GM18907 (cell line): Measurements from ENCODE around the gene CAMTA1.
"Not testable (repeated sequence)": the region's sequence is repeated elsewhere in the genome, so short reads cannot be mapped to it uniquely, and the experiment has no call there.

Experiments used
- ATAC-seq: cut with Tn5 transposase; IDR thresholded peaks from one replicate; pipeline ENCODE4 v1.9.1; 2021; ENCODE audit warnings: mild to moderate bottlenecking, moderate library complexity; ENCODE audit not compliant: unreplicated experiment

CAMTA1 gene

GRCh38 chr1:6809461-6809860, 24.2 kb downstream of the CAMTA1 start:
- ATAC-seq: no peak

DNA sequence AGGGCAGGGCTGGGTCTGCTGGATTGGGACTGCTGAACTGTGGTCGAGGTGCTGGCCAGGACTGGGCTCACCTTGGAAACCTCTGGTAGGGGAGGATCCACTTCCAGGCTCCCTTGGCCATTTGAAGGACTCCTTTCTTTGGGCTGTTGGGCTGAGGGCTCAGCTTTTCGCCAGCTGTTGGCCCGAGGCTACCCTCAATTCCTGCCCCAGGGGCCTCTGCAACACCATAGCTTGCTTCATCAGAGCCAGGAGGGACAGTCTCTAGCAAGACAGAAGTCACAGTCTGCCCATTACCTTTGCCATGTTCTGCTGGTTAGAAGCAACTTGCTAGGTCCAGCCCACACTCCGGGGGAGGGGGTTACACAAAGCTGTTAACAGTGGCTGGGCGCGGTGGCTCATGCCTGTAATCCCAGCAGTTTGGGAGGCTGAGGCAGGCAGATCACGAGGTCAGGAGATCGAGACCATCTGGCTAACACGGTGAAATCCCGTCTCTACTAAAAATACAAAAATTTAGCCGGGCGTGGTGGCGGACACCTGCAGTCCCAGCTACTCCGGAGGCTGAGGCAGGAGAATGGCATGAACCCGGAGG, 25.0 kb downstream of the CAMTA1 start:
- ATAC-seq: not testable (repeated sequence)

DNA sequence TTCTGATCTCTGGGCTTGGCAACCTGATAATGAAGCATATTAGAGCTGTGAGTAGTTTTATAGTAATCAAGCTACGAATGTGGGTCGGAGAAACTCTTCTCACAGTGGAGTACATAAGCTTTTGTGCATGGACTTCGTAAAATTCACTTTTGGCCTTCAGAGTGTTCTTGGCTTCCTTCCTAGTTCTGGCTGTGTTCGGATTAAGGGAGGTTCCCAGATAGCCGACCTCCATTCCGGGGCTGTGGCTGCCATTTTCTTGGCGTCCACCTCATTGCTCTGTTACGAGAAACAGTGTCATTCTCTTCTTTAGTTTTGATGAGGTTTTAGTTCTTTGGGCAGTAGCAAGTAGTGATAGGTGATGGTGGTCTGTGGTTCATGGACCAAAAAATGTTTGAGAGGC, 26.3 kb downstream of the CAMTA1 start:
- ATAC-seq: no peak

DNA sequence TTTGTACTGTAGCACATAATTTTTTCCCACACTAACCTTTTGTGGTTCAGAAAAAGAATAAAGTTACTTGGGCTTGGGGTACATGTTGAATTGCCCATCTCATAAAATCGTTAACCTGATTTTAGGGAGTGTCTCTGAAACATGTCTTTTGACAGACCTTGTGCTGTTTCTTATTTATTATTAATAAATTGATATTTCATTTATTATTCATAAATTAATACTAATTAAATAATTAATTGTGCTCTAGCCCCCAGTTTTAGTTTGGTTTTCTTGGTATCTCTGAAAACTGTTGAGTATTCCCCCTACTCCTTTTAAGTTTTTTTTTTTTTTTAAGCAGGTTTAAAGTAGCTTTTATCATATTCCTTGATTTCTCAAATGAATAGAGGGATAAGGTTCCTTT, 27.9 kb downstream of the CAMTA1 start:
- ATAC-seq: no peak

GRCh38 chr1:6815726-6816125, 30.5 kb downstream of the CAMTA1 start:
- ATAC-seq: no peak

DNA sequence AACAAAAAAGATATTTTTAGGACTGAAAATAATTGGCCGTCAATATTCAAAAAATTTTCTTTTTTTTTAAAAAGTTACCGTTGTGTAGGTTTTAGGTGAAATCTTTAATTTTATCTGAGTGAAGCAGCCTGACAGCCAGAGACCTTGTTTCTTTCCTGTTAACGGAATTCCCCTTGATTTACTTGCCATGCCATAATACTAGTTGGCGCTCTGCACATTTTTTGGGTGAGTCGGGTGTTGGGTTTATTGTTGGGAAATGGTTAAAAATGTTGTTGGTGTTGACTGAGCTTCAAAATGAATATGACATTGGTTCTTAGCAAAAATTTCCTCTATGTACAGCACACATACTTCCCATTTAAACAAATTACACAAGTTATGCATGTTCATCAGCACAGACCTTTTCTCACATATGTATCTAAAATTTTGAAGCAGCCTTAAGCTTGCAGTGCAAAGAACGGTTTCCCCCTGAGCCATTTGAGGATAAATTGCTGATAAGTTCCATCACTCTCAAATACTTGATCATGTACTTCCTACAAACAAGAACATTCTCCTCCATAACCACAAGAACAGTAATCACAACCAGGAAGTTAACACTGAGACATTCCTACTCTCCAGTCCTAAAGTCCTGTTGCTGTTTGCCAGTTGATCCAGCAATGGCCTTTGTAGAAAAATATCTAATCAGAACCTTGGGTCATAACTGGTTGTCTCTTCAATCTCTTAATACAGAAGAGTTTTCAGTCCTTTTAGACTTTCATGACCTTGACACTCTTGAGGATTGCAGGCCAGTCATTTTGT, 34.2 kb downstream of the CAMTA1 start:
- no peak for ATAC-seq

GRCh38 chr1:6820899-6821298, 35.6 kb downstream of the CAMTA1 start:
- no peak for ATAC-seq

- ATAC-seq: peak; percentile 67
These were observed 37.5 kb downstream of the CAMTA1 start for GRCh38 chr1:6822530-6823359.

- ATAC-seq: no peak
These were observed 38.5 kb downstream of the CAMTA1 start for GRCh38 chr1:6823793-6824192.

DNA sequence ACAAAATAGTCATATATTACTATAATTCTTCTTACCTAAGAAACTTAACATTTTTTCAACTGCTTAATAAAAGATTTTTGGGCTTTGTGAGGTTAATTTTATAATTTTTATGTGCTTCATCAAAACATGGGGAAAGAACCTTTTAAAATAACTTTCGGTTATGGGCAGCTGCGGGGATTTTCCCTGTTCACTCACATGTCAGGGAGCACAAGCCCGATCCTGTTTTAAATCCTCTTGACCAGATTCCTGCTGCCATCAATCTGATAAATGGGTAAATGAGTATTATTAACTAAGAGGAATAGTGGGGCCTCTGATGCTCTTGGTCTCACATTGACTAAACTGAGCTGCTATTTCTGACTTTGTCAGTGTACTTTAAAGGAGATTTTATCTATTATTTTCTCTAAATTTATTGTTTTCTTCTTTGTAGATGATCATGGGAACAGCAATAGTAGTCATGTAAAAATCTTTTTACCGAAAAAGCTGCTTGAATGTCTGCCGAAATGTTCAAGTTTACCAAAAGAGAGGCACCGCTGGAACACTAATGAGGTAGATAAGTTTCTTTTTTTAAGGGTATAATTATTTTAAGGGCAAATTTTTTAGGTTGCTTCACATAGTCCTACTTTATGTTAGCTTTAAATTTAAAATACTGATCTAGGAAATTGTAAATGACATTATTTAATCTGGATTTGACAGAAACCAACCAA, 39.6 kb downstream of the CAMTA1 start:
- ATAC-seq: no peak

GRCh38 chr1:6825828-6826227, 40.6 kb downstream of the CAMTA1 start:
- ATAC-seq: no peak

DNA sequence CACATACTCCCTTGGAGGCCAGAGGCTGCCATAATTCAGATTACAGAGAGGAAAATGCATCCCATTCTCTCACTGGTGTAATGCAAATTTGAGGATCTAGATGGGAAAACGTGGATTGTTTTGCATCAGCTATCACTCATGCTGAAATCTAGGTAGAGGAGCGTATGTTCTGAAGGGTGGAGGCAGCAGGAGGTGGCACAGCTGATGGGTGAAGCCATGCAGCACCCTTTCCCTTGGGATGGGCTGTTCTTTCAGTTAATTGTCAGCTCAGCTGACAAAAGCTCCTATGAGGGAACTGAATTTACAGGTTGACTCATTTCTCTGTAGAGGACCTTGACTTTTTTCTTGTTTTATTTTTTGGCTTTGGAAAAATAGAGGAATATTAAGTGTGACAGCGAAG, 41.8 kb downstream of the CAMTA1 start:
- ATAC-seq: no peak

DNA sequence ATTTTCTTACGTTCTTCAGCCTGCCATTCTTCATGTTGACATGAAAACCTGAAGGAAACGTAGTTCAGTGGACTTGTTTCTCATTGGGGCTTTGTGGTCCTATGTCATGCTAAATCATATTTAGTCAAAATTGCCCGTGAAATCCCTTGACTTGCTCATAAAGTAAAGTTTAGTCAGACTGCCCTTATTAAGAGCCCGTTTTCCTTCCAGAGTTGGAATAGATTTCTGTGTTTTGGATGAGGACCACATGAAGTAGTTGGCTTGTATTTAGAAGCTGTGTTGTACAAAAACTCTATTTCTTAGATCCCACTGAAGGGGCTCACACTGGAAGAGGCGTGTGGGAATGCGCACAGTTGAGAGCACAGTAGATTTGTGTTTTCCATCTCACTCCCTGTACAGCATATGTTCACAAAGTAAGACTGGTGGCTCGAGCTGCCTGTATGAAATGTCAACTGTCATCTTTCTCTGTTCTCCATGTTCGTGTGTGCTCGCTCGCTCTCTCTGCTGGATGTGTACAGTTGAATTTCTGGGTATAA, 42.4 kb downstream of the CAMTA1 start:
- no peak for ATAC-seq

- ATAC-seq: no peak
These were observed 46.1 kb downstream of the CAMTA1 start for GRCh38 chr1:6831366-6831765.

GRCh38 chr1:6832006-6832405, 46.8 kb downstream of the CAMTA1 start:
- ATAC-seq: not testable (repeated sequence)

DNA sequence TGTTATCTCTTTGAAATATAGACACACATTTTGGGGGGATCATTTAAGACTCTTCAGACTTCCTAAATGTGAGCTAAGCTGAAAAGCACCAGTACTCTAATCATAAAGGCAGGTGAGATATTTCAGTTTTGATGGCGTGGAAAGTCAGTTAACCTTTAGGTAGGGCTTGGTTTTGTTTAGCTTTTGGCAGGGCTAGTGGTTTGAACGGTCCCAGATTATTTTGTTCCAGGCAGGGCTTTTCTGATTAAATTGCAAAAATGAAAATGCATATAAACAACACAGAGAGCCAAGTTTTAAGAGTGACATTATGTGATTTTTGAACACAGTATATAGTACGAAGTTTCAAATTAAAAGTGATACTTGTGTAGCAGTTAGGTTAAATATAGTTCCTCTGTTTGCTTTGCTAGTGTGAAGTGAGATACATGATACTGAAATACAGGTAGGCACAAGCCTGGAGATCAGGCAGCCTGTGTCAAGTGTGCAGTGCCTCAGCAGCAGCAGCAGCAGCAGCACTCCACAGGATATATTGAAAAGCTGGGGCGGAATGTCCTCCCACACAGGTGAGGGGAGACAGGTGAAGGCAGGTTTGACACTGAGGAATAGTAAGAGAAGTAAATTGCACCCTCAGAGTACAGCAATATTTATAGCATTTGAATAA, 47.4 kb downstream of the CAMTA1 start:
- ATAC-seq: no peak

DNA sequence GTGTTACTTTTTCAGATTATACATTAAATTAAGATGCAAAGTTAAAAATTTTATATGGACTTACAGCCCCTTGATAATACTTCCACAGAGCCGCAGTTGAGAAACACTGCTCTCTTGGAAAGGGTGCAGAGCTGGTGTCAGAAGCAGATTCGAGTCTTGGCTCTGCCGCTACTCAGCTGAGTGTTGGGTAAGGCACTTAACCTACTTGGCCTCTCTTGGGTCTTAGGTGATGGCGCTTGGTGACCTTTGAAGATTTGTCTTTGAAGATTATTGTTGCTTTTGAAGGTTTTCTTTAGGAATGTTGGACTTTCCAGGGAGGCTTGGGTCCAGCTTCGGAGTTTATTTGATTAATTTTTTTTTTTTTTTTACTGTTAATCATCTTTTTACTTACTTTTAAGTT, 48.5 kb downstream of the CAMTA1 start:
- no peak for ATAC-seq

DNA sequence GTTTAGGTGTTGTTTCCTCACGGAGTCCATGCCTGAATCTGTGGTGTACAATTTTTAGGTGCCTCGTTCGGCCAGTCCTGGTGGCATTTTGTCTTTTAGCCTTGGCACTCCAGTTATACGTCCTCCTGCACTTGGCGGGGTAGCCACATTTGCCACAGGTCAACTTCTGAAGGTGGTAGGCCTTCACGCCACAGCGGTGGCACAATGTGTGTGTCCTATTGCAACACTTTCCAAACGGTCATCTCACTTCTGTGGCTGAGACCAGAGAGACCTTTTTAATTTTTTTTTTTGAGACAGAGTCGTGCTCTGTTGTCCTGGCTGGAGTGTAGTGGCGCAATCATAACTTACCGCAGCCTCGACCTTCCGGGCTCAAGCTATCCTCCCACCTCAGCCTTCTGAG, 49.1 kb downstream of the CAMTA1 start:
- ATAC-seq: no peak

- ATAC-seq: no peak
These were observed 49.9 kb downstream of the CAMTA1 start for GRCh38 chr1:6835139-6835538.

GRCh38 chr1:6842301-6842700, 57.0 kb downstream of the CAMTA1 start:
- no peak for ATAC-seq
